Urothelium cell line (cell line): ENCODE data around the gene SLC4A5.
A peak's percentile ranks its signal among the peaks of the same experiment; 100 is the strongest.
"Not testable (repeated sequence)": the region's sequence is repeated elsewhere in the genome, so short reads cannot be mapped to it uniquely, and the experiment has no call there.

Experiments
- DNase-seq: peaks from one replicate; pipeline ENCODE4 v3.0.0; 2011; ENCODE audit warnings: low spot score, mixed read lengths
- FAIRE-seq: peaks from 2 replicates; lab custom pipeline; 2011; peaks lifted over from hg19 to GRCh38; lab: Jason Lieb, UNC

SLC4A5 gene

DNA sequence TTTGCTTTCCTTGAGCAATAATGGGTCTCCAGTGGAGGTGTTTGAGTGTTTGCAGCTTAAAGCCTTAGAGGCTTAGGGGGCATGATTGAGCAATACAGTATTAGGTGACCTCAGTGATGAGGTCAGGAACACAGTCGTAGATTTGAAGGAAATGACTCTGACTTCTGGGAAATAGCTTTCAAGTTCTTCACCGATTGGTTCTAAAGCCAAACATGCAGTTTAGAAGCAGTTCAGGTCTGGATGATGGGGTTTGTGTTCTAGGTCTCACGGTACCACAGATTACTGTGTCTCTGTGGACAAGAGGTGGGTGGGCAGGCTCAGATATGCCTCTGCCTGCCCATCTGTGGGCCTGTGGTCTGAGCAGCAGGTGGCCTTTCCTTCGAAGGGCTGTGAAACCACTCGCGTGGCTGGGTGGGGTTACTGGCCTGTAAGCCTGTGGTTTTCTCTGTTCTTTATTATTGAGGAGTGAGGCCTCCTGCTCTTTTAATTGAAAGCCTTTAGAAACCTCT, 137.0 kb downstream of the SLC4A5 start:
- no peak for DNase-seq
- FAIRE-seq: no peak

DNA sequence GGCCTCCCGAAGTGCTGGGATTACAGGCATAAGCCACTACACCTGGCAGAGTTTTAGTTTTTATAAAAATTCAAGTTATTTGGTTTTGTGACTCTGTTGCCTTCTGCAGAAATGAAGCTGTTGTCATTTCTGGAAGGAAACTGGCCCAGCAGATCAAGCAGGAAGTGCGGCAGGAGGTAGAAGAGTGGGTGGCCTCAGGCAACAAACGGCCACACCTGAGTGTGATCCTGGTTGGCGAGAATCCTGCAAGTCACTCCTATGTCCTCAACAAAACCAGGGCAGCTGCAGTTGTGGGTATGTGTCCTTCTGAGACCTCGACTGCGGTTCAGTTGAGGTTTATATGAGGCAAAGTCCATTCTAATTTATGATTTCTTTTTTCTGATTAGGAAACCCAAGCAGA, 137.6 kb downstream of the SLC4A5 start:
- FAIRE-seq (no peak), DNase-seq (no peak)

GRCh38 chr2:74205113-74205512, 138.1 kb downstream of the SLC4A5 start:
- DNase-seq (no peak), FAIRE-seq (no peak)

DNA sequence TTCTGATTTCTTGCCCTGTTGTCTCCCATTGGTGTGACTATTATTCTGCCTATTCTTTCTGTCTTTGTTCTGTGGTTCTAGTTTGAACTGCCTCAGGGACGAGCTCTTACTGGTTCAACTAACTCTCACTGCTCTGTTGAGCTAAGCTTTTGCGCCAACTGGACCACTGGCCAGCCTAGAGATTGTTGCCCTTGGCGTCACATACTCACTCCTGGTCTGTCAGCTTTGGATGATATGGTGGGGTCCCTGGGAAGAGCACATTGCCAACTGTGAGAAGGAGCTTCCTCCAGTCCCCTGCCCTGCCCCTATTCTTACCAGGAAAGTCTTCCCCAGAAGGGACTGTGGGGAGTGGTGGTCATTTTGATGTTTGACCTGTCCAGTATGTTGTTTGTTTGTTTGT, 138.8 kb downstream of the SLC4A5 start:
- DNase-seq: no peak
- no peak for FAIRE-seq

DNA sequence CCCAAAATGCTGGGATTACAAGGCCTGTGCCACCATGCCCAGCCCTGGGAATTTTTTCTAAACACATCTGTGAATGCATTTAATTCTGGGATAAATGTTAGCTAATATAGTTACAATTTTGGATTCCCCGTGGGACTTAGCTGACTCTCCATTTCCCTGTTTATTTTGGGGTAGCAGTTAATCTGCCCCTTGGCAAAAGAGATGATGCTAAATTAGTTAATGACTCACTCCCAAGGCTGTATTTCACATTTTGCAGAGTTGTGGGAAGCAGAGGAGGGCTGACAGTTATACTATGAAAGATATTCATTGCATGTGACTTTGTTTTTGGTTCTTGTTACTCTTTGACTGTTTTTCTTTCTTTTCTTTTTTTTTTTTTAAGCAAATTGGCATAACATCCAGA, 141.6 kb downstream of the SLC4A5 start:
- FAIRE-seq: no peak
- DNase-seq: no peak

- no peak for FAIRE-seq
- DNase-seq: no peak
These were observed 142.0 kb downstream of the SLC4A5 start for GRCh38 chr2:74201196-74201595.

DNA sequence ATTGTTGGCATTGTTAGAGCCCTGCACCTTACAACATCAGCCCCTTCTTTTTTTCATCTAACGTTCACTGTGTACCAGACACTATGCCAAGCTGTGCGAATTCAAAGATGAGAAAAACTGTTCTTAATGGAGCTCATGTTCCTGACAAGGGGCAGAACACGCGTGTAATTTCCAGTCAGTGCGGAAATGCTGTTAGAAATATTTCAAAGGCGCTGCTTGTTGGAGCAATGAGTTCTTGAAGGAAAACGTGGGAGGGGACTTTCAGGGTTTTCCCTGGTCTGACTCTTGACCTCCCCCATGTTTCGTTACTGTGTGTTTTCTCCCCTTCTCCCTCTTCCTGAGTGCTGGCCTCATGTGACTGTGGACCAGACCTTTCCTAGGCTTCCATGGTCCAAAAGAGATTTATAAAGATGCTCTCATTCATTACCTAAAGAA, 143.3 kb downstream of the SLC4A5 start:
- no peak for DNase-seq
- FAIRE-seq: no peak

DNA sequence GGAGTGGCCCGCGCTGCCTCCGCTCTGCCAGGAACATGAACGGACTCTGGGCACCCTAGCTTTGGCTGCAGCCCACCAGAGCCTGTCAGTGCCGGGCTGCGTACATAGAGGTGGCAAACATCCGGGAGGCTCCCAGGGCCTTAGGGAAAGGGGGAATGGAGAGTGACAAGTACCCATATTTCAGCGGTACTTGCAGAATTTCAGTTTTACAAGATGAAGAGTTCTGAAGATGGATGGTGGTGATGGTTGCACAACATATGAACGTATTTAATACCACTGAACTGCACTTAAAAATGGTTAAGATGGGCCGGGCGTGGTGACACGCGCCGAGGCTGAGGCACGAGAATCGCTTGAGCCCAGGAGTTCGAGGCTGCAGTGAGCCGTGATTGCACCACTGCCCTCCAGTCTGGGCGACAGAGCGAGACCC, 143.9 kb downstream of the SLC4A5 start:
- FAIRE-seq: no peak
- DNase-seq: no peak

GRCh38 chr2:74198461-74199274, 144.5 kb downstream of the SLC4A5 start, which contains the start of gene MTHFD2:
MTHFD2 (plus strand) TSS chr2:74198615; CDS start chr2:74198642, 27 bp downstream.
- DNase-seq (peak; percentile 99), FAIRE-seq (peak; percentile 44)

GRCh38 chr2:74198023-74198460, 145.2 kb downstream of the SLC4A5 start:
- DNase-seq (no peak), FAIRE-seq (no peak)

DNA sequence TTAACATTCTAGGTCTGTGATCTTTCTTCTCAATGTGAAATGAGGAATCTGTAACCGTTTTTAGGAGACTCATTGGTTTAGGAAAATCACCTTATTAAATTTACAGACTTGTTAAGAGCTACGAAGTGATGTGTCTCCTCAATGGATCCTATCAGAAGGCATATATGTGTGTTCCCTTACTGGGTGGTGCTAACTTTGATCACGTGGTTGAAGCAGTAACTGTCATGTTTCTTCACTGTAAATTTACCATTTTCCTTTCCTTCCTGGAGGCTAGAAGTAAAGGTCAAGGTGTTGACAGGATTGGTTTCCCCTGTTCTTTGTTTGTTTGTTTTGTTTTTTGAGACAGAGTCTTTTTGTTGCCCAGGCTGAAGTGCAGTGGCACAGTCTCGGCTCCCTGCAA, 146.2 kb downstream of the SLC4A5 start:
- DNase-seq: no peak
- FAIRE-seq: no peak

GRCh38 chr2:74194799-74195198, 148.4 kb downstream of the SLC4A5 start:
- FAIRE-seq: no peak

GRCh38 chr2:74191596-74192380, 151.4 kb downstream of the SLC4A5 start:
- FAIRE-seq (no peak), DNase-seq (no peak)

More at GRCh38 chr2:74194799-74195198, 148.4 kb downstream of the SLC4A5 start:
- DNase-seq: no peak

DNA sequence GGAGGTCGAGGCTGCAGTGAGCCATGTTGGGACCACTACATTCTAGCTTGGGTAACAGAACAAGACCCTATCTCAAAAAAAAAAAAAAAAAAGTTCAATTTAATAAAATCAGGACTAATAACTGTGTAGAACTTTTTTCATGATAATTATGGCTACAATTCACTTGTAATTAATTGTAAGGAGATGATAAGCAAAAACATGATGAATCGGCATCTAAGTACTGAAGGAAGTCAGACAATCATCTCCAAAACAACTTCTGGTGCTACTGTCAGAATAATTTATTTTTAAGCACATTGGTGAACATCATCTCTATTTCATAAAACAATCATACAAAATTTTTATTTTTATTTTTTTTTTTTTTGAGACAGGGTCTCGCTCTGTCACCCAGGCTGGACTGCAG, 154.5 kb downstream of the SLC4A5 start:
- no peak for DNase-seq
- FAIRE-seq: no peak

GRCh38 chr2:74188018-74188601, 155.1 kb downstream of the SLC4A5 start:
- peak; percentile 40 for FAIRE-seq
- DNase-seq: peak; percentile 82

DNA sequence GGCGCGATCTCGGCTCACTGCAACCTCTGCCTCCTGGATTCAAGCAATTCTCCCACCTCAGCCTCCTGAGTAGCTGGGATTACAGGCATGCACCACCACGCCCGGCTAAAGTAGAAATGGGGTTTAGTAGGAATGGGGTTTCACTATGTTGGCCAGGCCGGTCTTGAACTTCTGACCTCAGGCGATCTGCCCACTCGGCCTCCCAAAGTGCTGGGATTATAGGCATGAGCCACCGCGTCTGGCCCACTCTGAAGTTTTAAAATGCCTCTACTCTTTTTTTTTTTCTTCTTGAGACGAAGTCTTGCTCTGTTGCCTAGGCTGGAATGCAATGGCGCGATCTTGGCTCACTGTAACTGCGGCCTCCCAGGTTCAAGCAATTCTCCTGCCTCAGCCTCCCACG, 156.5 kb downstream of the SLC4A5 start:
- FAIRE-seq, DNase-seq: not testable (repeated sequence)

DNA sequence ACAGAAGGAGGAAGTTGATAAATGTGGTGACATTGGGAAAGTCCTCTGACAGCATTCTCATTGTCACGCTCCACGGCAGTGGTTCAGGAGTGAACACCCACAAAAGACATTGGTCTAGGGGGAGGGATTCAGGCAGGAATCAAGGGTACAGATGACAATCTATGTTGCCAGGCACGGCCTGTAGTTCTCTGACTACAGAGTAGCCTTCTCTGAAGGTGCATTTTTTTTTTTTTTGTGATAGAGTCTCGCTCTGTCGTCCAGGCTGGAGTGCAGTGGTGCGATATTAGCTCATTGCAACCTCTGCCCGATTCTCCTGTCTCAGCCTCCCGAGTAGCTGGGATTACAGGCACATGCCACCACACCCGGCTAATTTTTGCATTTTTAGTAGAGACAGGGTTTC, 157.2 kb downstream of the SLC4A5 start:
- no peak for DNase-seq
- FAIRE-seq: no peak

DNA sequence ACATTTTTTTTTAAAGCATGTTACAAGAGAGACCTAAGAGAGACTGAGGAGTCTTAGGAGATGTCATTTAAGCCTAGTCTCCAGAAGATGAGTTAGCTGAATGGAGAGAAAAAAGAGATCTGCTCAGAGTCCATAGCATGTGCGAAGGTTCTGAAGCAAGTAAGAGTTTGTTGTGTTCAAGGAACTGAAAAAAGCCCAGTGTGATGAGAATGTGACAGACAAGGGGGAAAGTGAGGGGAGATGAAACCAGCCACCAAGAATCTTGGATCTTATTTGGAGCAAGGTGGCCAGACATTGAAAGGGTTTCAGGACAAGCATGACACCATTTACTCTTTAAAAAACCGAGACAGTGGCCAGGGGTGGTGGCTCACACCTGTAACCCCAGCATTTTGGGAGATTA, 159.3 kb downstream of the SLC4A5 start:
- no peak for FAIRE-seq
- no peak for DNase-seq

DNA sequence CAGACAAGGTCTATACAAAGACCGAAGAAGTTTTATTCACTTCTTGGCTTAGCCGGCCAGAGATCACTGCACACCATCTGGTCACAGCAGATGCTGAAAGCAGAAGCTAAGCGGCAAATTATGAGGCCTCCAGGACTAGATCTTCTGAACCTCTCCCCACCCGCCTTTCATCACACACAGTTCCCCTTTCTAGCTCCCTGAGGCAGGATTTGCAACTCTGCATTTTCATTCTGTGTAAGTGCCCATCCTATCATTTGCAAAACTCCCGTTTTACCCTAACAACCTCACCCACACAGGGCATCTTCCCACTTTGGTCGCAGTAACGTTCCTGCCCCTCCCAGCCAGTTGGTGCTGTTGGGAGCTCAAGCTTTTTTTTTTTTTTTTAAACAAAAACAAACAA, 161.5 kb downstream of the SLC4A5 start:
- FAIRE-seq: no peak

DNA sequence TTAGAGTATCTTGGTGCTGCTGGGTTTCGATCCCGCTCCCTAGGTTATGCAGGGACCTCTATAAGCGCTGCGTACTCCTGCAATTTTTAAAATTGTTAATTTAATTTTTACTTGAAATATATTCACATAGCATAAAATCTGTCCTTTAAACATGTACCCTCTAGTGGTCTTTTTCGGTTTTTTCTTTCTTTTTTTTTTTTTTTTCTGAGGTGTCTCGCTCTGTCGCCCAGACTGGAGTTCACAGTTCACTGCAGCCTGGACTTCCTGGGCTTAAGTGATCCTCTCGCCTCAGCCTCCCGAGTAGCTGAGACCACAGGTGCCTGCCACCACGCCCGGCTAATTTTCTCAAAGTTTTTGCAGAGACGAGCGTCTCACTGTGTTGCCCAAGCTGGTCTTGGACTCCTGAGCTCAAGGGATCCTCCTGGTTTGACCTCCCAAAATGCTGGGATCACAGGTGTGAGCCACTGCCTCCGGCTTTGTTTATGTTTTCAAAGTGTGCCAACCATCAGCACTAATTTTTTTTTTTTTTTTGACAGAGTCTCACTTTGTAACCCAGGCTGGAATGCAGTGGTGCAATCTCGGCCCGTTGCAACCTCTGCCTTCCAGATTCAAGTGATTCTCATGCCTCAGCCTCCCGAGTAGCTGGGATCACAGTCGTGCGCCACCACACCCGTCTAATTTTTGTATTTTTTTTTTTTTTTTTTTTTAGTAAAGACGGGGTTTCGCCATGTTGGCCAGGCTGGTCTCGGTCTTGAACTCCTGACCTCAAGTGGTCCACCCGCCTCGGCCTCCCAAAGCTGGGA, 164.0 kb downstream of the SLC4A5 start:
- DNase-seq: no peak
- FAIRE-seq: no peak

More for the DNA sequence above, 161.5 kb downstream of the SLC4A5 start:
- no peak for DNase-seq
